Stimulated activated naive CD4-positive, alpha-beta T cell (primary cell): ENCODE results near the gene COL11A2.

Experiments
- DNase-seq, 6 experiments: peaks; one replicate each; lab custom pipeline; 2025; lab: John Stamatoyannopoulos, UW

COL11A2 gene

DNA sequence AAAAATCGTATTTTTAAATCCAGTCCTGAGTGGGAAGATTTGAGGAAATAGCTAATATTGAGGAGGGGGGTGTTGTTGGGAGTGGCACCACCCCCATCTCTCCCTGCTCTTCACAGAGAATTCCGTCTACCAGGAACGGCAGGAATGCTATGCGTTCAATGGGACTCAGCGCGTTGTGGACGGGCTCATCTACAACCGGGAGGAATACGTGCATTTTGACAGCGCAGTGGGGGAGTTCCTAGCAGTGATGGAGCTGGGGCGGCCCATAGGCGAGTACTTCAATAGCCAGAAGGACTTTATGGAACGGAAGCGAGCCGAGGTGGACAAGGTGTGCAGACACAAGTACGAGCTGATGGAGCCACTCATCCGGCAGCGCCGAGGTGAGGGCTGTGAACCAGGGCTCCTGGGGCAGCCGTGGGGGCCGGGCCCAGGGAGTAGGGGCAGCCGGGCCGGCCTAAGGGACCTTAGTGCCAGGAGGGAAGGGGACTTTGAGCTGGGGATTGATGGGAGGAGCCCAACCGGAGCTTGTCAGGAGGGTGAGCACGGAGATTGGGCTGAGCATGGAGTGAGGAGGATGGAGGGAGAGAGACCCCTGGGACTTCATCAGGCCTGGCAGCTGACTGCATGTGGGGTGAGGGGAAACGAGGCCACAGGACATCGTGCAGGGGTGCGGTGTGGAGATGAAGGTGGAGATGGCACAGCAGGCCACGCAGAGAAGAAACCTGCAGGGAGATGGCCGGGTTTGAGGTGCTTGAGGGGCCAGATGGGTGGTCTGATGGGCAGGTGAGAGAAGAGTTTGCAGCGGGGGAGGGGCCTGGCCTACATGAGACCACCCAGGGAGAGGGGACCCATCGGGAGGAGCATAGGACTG lies 75.2 kb downstream of the COL11A2 start:
- no peak for DNase-seq

DNA sequence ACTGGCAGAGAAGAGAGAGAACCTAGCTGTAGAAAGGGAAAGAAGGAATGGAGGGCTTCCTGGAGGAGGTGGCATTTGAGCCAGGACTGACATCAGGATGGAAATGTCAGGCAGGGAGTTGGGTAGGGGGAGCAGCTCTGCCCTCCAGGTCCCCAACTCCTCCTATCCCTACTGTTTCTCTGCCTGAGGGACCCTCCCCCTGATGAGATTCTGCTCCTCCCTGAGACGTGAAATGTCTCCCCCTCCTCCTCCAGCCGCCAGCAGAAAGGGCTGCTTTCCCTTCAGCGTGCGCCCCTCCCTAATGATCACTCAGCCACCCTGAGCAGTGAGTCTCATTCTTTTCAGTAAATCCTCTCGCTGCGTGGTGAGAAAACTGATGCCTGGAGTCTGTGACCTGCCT lies 75.8 kb downstream of the COL11A2 start:
- no peak for DNase-seq

DNA sequence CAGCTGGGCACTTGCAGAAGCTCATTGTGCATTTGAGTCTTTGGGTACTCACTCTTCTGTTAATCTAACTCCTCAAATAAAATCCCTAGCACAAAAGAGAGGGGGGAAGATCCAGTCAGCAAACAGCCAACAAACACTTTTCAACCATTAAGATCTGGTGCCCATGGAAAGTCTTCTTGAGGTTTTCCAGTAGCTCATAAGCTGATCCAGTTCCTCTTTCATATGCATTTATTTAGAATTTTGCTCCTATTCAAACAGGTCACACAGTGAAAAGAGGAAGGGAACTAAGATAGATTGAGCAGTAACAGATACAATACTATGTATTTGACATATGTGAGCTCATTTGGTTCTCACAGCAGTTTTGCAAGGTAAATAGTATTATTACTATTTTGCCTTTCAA lies 77.9 kb downstream of the COL11A2 start:
- DNase-seq = no peak

DNA sequence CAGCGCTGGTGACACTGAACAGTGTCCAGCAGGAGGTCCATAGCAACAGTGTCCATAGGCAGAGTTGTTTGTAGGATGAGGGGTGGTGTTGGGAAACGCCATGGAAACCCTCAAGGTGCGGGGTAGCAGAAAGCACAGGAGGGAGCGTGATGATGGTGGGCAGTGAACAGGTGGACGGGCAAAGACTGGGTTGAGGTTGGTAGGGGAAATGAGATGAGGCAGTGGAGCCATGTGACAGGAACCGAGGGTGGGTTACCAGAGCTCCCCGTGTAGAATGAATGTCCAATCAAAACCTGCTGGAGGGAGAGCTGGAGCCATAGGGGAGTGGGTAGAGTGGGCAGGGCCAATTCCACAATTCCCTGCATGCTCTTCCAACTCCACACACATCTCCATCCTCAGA lies 78.5 kb downstream of the COL11A2 start:
- no peak for DNase-seq
